ENCODE measurements around the gene NHLH1. TPM values are rescaled to one million over a fixed set of nuclear protein-coding genes. Genes with fewer than 3 reads are reported as not detected.

NHLH1 gene
- total and polyA plus RNA-seq, 4 donors: 0.08 TPM; not detected in 3

DNA sequence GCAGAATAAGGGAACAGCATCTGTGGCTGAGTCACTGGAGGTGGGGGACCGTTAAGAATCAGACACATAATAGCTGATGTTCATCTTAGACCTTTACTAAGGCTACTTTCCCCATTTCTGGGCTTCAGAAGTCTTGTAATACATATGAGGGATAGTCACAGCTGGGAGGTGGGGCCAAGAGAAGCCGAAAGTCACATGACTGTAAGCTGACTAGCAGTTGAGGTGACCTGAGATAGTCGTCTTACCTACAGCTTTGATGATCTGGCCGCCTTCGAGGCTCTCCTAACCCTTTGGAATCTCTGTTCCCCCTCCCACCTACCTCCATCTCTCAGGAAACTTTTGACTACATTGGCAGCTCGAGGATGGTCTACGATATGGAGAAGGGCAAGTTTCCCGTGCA, 14.3 kb upstream of the NHLH1 start:
- H3K4me3 ChIP-seq (ENCODE audit: low read depth in 1 of 3, low read length in 3 of 3): no peak overlapping the region
- WGBS: 91% methylated on average over 8 of the region's 8 CpGs
- peaks cover 26 to 94% (median 90%) of the 10 kb centered on the region in 4 donors for H3K36me3 ChIP-seq (ENCODE audit: control insufficient read depth in 4 of 4, insufficient read depth in 3 of 4, low read depth in 1 of 4, low read length in 3 of 4)
- TF ChIP-seq, protein P1, sequence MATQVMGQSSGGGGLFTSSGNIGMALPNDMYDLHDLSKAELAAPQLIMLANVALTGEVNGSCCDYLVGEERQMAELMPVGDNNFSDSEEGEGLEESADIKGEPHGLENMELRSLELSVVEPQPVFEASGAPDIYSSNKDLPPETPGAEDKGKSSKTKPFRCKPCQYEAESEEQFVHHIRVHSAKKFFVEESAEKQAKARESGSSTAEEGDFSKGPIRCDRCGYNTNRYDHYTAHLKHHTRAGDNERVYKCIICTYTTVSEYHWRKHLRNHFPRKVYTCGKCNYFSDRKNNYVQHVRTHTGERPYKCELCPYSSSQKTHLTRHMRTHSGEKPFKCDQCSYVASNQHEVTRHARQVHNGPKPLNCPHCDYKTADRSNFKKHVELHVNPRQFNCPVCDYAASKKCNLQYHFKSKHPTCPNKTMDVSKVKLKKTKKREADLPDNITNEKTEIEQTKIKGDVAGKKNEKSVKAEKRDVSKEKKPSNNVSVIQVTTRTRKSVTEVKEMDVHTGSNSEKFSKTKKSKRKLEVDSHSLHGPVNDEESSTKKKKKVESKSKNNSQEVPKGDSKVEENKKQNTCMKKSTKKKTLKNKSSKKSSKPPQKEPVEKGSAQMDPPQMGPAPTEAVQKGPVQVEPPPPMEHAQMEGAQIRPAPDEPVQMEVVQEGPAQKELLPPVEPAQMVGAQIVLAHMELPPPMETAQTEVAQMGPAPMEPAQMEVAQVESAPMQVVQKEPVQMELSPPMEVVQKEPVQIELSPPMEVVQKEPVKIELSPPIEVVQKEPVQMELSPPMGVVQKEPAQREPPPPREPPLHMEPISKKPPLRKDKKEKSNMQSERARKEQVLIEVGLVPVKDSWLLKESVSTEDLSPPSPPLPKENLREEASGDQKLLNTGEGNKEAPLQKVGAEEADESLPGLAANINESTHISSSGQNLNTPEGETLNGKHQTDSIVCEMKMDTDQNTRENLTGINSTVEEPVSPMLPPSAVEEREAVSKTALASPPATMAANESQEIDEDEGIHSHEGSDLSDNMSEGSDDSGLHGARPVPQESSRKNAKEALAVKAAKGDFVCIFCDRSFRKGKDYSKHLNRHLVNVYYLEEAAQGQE (IDR thresholded peaks at IDR 0.05): no peak
- TF ChIP-seq FOXA2 (IDR thresholded peaks at IDR 0.05): no peak
- H3K9me3 ChIP-seq (ENCODE audit: control insufficient read depth in 4 of 4, low read length in 3 of 4): no peaks in the 10 kb centered on the region
- no peaks in the 10 kb centered on the region for H3K4me1 ChIP-seq (ENCODE audit: control insufficient read depth in 4 of 4, insufficient read depth in 4 of 4, low read length in 3 of 4)
- DNase-seq (ENCODE audit: low spot score): no peak
- no peak overlapping the region for H3K27ac ChIP-seq (ENCODE audit: low read depth in 1 of 2, low read length in 2 of 2)
- no peak overlapping the region for H3K9ac ChIP-seq (ENCODE audit: low read depth in 1 of 2, low read length in 2 of 2)
- H3K27me3 ChIP-seq (ENCODE audit: control insufficient read depth in 4 of 4, insufficient read depth in 4 of 4, low read length in 3 of 4): no peaks in the 10 kb centered on the region

DNA sequence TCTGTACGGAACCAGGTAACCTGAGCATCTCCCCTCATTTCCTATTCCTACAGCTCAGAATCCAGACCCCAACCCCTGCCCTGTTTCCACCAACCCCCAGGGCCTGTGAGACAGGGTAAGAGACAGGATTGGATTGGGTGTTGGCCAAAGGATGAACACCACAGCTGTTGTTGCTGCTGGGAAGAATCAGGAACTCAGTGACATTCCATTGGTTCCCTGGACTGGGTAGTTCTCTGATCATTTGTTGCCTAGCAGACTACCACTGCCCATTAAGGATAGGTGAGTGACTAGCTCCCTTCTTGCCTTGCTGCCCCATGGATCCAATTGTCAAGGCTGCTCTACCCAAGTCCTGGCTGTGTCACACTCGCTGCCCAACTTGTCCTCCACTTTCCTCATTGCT, 13.6 kb upstream of the NHLH1 start:
- Histone ChIP-seq H3K36me3 (ENCODE audit: control insufficient read depth in 4 of 4, insufficient read depth in 3 of 4, low read depth in 1 of 4, low read length in 3 of 4) (peaks cover 28 to 96% (median 94%) of the 10 kb centered on the region in 4 donors), H3K27me3 (ENCODE audit: control insufficient read depth in 4 of 4, insufficient read depth in 4 of 4, low read length in 3 of 4) (no peaks in the 10 kb centered on the region), H3K9ac (ENCODE audit: low read depth in 1 of 2, low read length in 2 of 2) (no peak overlapping the region), H3K27ac (ENCODE audit: low read depth in 1 of 2, low read length in 2 of 2) (no peak overlapping the region), H3K4me1 (ENCODE audit: control insufficient read depth in 4 of 4, insufficient read depth in 4 of 4, low read length in 3 of 4) (no peaks in the 10 kb centered on the region), H3K4me3 (ENCODE audit: low read depth in 1 of 3, low read length in 3 of 3) (no peak overlapping the region), H3K9me3 (ENCODE audit: control insufficient read depth in 4 of 4, low read length in 3 of 4) (no peaks in the 10 kb centered on the region)
- TF ChIP-seq FOXA1 (IDR thresholded peaks at IDR 0.05): no peak
- no peak for TF ChIP-seq HNF4A (conservative IDR thresholded peaks at IDR 0.05)
- TF ChIP-seq JUND (IDR thresholded peaks at IDR 0.05): no peak
- no peak for TF ChIP-seq RXRA (IDR thresholded peaks at IDR 0.05)
- no peak for TF ChIP-seq EGR1 (IDR thresholded peaks at IDR 0.05; ENCODE audit: low read depth in 2 of 2)
- TF ChIP-seq TAF1 (conservative IDR thresholded peaks at IDR 0.05): no peak
- TF ChIP-seq YY1 (IDR thresholded peaks at IDR 0.05): no peak
- TF ChIP-seq, protein P2, sequence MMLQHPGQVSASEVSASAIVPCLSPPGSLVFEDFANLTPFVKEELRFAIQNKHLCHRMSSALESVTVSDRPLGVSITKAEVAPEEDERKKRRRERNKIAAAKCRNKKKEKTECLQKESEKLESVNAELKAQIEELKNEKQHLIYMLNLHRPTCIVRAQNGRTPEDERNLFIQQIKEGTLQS (IDR thresholded peaks at IDR 0.05): no peak
- TF ChIP-seq, protein P3, sequence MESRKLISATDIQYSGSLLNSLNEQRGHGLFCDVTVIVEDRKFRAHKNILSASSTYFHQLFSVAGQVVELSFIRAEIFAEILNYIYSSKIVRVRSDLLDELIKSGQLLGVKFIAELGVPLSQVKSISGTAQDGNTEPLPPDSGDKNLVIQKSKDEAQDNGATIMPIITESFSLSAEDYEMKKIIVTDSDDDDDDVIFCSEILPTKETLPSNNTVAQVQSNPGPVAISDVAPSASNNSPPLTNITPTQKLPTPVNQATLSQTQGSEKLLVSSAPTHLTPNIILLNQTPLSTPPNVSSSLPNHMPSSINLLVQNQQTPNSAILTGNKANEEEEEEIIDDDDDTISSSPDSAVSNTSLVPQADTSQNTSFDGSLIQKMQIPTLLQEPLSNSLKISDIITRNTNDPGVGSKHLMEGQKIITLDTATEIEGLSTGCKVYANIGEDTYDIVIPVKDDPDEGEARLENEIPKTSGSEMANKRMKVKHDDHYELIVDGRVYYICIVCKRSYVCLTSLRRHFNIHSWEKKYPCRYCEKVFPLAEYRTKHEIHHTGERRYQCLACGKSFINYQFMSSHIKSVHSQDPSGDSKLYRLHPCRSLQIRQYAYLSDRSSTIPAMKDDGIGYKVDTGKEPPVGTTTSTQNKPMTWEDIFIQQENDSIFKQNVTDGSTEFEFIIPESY (IDR thresholded peaks at IDR 0.05): no peak
- TF ChIP-seq, protein P1 (IDR thresholded peaks at IDR 0.05): no peak
- TF ChIP-seq HNF4G (IDR thresholded peaks at IDR 0.05): no peak
- TF ChIP-seq, protein P4, sequence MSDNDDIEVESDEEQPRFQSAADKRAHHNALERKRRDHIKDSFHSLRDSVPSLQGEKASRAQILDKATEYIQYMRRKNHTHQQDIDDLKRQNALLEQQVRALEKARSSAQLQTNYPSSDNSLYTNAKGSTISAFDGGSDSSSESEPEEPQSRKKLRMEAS (IDR thresholded peaks at IDR 0.05): no peak
- TF ChIP-seq SP1 (IDR thresholded peaks at IDR 0.05): no peak
- no peak for TF ChIP-seq NR2F2 (IDR thresholded peaks at IDR 0.05)
- 95% methylated on average over 2 of the region's 2 CpGs for WGBS
- DNase-seq (ENCODE audit: low spot score): no peak

All from liver (tissue), 9 donors.